GM12875 (cell line): ENCODE data around the gene ATP5PO.

Source experiments
- H3K4me3 ChIP-seq: one replicate; pipeline ENCODE4 v1.5.1; 2011; ENCODE audit warnings: low read depth, low read length, control low read depth
- TF ChIP-seq, protein P1 (sequence below): IDR thresholded peaks from 2 replicates; pipeline ENCODE4 v1.5.1; 2011; ENCODE audit warnings: low read depth, mild to moderate bottlenecking, control low read depth, inconsistent platforms, low read length, moderate library complexity, borderline replicate concordance; ENCODE audit not compliant: insufficient read depth

The ATP5PO gene

GRCh38 chr21:33924766-33925100 is 9.1 kb upstream of the ATP5PO start:
- TF ChIP-seq, protein P1, sequence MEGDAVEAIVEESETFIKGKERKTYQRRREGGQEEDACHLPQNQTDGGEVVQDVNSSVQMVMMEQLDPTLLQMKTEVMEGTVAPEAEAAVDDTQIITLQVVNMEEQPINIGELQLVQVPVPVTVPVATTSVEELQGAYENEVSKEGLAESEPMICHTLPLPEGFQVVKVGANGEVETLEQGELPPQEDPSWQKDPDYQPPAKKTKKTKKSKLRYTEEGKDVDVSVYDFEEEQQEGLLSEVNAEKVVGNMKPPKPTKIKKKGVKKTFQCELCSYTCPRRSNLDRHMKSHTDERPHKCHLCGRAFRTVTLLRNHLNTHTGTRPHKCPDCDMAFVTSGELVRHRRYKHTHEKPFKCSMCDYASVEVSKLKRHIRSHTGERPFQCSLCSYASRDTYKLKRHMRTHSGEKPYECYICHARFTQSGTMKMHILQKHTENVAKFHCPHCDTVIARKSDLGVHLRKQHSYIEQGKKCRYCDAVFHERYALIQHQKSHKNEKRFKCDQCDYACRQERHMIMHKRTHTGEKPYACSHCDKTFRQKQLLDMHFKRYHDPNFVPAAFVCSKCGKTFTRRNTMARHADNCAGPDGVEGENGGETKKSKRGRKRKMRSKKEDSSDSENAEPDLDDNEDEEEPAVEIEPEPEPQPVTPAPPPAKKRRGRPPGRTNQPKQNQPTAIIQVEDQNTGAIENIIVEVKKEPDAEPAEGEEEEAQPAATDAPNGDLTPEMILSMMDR, result no peak
- H3K4me3 ChIP-seq, result no peak overlapping the region

- TF ChIP-seq, protein P1, result peak; percentile 84
- no peak overlapping the region for H3K4me3 ChIP-seq
Measured at GRCh38 chr21:33924079-33924765, 8.6 kb upstream of the ATP5PO start.

GRCh38 chr21:33917421-33917820 is 1.8 kb upstream of the ATP5PO start:
- TF ChIP-seq, protein P1, result no peak
- no peak overlapping the region for H3K4me3 ChIP-seq

DNA sequence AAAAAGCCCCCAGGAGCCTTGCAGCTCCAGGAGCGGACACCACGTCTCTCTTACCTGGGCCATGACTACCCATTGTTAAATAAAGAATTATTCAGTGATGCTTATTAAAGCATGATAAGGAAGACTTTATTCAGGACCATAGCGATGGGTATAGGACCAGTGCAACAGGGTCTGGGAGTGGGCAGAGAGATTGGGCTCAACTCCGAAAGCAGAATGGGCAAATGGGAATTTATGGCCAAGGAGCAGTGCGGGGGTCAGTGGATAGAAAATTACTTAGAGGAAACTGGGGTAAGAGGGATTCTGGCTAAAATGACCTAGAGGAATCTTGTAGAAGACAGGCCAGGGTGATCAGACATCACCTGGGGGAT is 580 bp upstream of the ATP5PO start:
- H3K4me3 ChIP-seq, result no peak overlapping the region
- TF ChIP-seq, protein P1, result no peak

DNA sequence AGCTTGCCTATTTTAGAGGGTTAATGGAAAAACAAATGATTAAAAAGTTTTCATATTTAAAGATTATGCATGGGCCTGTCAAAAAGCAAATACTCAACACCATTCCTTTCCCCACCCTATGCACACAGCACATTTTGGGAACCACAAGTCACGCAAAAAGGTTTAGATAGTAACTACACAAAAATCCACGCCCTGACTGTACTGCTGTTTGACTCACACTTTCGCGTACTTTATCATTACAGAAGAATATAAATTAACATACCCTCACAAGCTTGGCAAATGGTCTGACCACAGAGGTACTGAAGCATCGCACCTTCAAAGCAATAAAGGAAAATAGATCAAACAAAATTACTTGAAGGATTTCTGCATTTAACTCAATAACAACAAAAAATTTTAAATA is 1.4 kb downstream of the ATP5PO start:
- TF ChIP-seq, protein P1, result no peak
- no peak overlapping the region for H3K4me3 ChIP-seq

DNA sequence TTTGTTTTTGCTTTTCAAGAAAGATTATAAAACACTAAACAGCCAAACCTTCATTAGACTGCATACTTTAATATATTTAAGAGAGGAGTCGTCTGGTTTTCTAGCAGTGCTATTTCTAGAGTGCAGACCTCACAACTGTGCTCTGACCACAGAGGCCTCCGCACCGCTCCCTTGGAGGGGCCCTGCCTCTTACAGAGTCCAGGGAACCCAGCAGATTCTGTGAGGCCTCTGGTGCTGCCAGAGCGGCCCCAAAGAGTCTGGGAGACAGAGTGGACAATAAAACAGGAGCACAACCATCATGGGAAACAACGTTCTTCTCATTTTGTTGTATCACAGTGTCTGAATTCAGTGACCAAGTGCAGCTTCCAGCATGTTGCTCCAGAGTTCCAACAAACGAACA is 5.8 kb downstream of the ATP5PO start:
- TF ChIP-seq, protein P1, result no peak

GRCh38 chr21:33908760-33909159 is 6.8 kb downstream of the ATP5PO start:
- no peak overlapping the region for H3K4me3 ChIP-seq
- TF ChIP-seq, protein P1, result no peak

More for the DNA sequence above, 5.8 kb downstream of the ATP5PO start:
- no peak overlapping the region for H3K4me3 ChIP-seq
